ENCODE measurements around the gene ZNF423. TPM values are rescaled to one million over a fixed set of nuclear protein-coding genes. Genes with fewer than 3 reads are reported as not detected.

The ZNF423 gene
- total RNA-seq, 1 donor from 2014 or later = 0.69 TPM

GRCh38 chr16:49550140-49550539, 305.8 kb downstream of the ZNF423 start:
- no peak for DNase-seq (ENCODE audit: low read depth)
- TF ChIP-seq, protein P1, sequence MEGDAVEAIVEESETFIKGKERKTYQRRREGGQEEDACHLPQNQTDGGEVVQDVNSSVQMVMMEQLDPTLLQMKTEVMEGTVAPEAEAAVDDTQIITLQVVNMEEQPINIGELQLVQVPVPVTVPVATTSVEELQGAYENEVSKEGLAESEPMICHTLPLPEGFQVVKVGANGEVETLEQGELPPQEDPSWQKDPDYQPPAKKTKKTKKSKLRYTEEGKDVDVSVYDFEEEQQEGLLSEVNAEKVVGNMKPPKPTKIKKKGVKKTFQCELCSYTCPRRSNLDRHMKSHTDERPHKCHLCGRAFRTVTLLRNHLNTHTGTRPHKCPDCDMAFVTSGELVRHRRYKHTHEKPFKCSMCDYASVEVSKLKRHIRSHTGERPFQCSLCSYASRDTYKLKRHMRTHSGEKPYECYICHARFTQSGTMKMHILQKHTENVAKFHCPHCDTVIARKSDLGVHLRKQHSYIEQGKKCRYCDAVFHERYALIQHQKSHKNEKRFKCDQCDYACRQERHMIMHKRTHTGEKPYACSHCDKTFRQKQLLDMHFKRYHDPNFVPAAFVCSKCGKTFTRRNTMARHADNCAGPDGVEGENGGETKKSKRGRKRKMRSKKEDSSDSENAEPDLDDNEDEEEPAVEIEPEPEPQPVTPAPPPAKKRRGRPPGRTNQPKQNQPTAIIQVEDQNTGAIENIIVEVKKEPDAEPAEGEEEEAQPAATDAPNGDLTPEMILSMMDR (conservative IDR thresholded peaks at IDR 0.05; ENCODE audit: low read depth, low read length) = no peak
- H3K4me3 ChIP-seq (ENCODE audit: low read depth, low read length) = no peak overlapping the region

- no peak for DNase-seq (ENCODE audit: low read depth)
- H3K4me3 ChIP-seq (ENCODE audit: low read depth, low read length) = no peak overlapping the region
- TF ChIP-seq, protein P1 (conservative IDR thresholded peaks at IDR 0.05; ENCODE audit: low read depth, low read length) = no peak
These were observed 307.5 kb downstream of the ZNF423 start for GRCh38 chr16:49548325-49548970.

GRCh38 chr16:49547448-49547847, 308.5 kb downstream of the ZNF423 start:
- DNase-seq (ENCODE audit: low read depth) = no peak
- no peak overlapping the region for H3K4me3 ChIP-seq (ENCODE audit: low read depth, low read length)
- TF ChIP-seq, protein P1 (conservative IDR thresholded peaks at IDR 0.05; ENCODE audit: low read depth, low read length) = no peak

DNA sequence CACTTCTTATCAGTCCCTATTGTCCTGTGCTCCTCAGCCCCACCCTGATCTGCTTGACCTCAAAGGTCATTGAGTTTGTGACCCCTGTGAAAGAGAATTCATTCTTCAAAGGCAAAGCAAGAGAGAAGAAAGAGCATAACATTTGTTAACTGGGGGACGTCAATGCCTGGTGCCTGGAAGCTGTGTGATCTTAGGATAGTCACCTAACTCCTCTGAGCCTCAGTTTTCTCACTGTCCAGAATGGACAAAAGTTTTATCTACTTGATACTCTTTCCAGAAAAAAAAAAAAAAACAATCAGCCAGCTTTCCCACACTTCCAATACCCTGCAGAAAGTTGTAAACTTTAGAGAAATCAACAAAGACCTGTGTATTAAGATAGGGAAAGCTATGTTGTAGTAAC, 309.2 kb downstream of the ZNF423 start:
- DNase-seq (ENCODE audit: low read depth) = no peak
- no peak overlapping the region for H3K4me3 ChIP-seq (ENCODE audit: low read depth, low read length)
- TF ChIP-seq, protein P1 (conservative IDR thresholded peaks at IDR 0.05; ENCODE audit: low read depth, low read length) = no peak

- TF ChIP-seq, protein P1 (conservative IDR thresholded peaks at IDR 0.05; ENCODE audit: low read depth, low read length) = no peak
- no peak for DNase-seq (ENCODE audit: low read depth)
- no peak overlapping the region for H3K4me3 ChIP-seq (ENCODE audit: low read depth, low read length)
These were observed 310.0 kb downstream of the ZNF423 start for GRCh38 chr16:49545741-49546448.

DNA sequence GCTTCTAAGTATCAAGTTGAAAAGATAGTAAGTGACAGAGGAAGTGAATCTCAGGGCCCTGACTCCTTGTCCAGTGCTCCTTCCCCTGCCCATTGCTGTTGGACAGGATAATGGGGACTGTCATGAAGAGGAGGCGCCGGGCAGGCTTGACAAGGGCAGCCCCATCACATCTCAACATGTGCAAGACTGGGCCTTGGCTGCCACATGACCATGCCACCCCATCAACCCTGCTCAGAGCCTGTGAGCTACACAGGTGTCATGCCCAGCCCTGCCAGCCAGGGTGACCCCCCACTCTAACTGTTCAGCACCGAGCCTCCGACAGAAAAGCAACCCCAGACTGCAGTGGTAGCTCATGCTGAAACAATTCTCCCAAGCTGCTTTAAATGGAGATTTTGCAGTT, 310.7 kb downstream of the ZNF423 start:
- TF ChIP-seq, protein P1 (conservative IDR thresholded peaks at IDR 0.05; ENCODE audit: low read depth, low read length) = no peak
- DNase-seq (ENCODE audit: low read depth) = no peak
- no peak overlapping the region for H3K4me3 ChIP-seq (ENCODE audit: low read depth, low read length)

GRCh38 chr16:49544828-49545227, 311.1 kb downstream of the ZNF423 start:
- no peak overlapping the region for H3K4me3 ChIP-seq (ENCODE audit: low read depth, low read length)
- TF ChIP-seq, protein P1 (conservative IDR thresholded peaks at IDR 0.05; ENCODE audit: low read depth, low read length) = no peak
- no peak for DNase-seq (ENCODE audit: low read depth)
